A673 (cell line): ENCODE measurements around the gene OR1I1.

Experiments used
- EZH2 ChIP-seq: fragments of 200-600 bp; sonication (generic); IDR thresholded peaks from 2 replicates; pipeline ENCODE4 v1.6.1; 2017; ENCODE audit warnings: borderline replicate concordance, low read depth, mild to moderate bottlenecking, mixed read lengths, antibody characterized with exemption, low read length; ENCODE audit not compliant: poor library complexity, severe bottlenecking
- TF ChIP-seq, protein P1 (sequence below): fragments of 300-800, 200-600 bp; sonication (generic); conservative IDR thresholded peaks from 2 replicates; pipeline ENCODE4 v1.5.1; 2017; ENCODE audit warnings: low read depth, mild to moderate bottlenecking, antibody characterized with exemption, low read length, moderate library complexity, mixed read lengths

DNA sequence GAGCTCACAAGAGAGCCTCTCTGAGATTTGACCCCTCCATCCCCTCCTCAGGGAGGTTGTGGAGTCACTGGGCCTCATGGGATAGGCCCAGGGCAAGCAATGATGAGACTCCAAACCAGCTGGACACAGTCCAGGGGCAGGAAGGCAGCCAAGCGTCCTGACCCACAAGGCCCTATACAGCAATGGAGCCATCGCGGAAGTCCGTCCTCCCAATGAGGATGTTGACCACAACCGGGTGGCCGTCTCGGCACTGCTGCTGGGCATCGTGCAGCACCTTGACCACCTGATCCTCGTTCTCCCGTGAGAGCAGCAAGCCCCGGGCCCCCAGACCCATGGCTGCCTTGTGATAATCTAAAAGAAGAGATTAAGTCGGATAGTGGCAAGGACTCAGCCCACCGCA, 33.1 kb downstream of the OR1I1 start:
- no peak for TF ChIP-seq EZH2
- TF ChIP-seq, protein P1, sequence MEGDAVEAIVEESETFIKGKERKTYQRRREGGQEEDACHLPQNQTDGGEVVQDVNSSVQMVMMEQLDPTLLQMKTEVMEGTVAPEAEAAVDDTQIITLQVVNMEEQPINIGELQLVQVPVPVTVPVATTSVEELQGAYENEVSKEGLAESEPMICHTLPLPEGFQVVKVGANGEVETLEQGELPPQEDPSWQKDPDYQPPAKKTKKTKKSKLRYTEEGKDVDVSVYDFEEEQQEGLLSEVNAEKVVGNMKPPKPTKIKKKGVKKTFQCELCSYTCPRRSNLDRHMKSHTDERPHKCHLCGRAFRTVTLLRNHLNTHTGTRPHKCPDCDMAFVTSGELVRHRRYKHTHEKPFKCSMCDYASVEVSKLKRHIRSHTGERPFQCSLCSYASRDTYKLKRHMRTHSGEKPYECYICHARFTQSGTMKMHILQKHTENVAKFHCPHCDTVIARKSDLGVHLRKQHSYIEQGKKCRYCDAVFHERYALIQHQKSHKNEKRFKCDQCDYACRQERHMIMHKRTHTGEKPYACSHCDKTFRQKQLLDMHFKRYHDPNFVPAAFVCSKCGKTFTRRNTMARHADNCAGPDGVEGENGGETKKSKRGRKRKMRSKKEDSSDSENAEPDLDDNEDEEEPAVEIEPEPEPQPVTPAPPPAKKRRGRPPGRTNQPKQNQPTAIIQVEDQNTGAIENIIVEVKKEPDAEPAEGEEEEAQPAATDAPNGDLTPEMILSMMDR, result no peak
